Vagina (tissue), 2 donors: ENCODE results near the gene E4F1.

Experiments
- CTCF ChIP-seq, 3 experiments: fragments of 450-650 bp in 2 of 3; fragments of 200-600 bp in 1 of 3; sonication (generic) in 1 of 3; IDR thresholded peaks; one replicate each; pipeline ENCODE4 v1.5.1; 2017 to 2019; ENCODE audit warnings: antibody characterized with exemption in 3 of 3, mild to moderate bottlenecking in 2 of 3, moderate library complexity in 2 of 3
- POLR2A ChIP-seq, 2 donors: fragments of 450-650 bp; IDR thresholded peaks; one replicate each; pipeline ENCODE4 v1.6.1; 2017; ENCODE audit warnings: antibody characterized with exemption in 2 of 2, mild to moderate bottlenecking in 2 of 2, moderate library complexity in 2 of 2
- POLR2AphosphoS5 ChIP-seq, 2 donors: sonication (generic); formaldehyde crosslinking; IDR thresholded peaks; one replicate each; pipeline ENCODE4 v1.9.0; 2017; ENCODE audit warnings: antibody characterized with exemption in 2 of 2, mild to moderate bottlenecking in 2 of 2, low read depth in 1 of 2; ENCODE audit not compliant: insufficient read depth in 1 of 2

DNA sequence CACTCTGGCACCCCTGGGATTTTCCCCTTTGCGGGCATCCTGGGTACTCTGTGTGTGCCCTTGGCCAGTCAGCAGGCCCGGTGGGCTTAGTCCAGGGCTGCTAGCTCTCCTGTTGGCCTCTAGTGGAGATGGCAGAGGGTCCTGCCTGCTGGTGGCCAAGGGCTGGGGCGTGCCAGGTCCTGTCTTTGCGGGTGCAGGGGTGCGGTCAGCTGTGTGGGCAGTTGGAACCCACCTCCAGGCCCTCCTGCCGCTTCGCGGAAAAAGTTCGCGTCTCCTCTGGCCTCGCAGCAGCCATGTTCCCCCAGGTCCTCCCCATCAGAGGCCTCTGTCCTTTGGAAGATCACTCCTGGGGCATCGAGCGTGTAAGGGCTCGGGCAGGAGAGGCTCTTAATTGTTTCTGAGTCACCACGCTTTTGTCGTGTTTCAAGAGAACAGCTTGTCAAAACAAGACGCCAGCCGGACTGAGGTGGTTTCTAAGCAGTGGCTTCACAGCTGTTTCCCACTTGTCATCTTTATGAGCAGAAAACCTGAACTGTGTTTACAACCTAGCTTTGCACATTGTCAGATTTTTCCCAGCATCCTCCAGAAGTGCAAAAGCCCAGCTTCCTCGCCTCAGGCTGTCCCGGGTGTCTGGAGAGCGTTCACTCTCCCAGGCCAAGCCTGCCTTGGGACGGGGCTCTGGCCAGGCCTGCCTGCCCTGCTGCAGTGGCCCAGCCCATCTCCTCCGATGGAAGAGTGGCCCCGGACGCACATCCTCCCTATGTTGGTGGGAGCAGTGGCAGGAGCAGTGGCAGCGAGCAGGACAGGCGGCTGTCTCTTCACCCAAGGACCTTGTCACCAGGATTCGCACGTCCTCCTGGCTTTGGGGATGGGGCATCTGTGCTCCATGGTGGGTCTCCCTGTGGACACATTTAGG is 7.9 kb downstream of the E4F1 start:
- TF ChIP-seq CTCF (IDR thresholded peaks at IDR 0.05) (no peak), POLR2A (IDR thresholded peaks at IDR 0.05) (no peak), POLR2AphosphoS5 (IDR thresholded peaks at IDR 0.05; ENCODE audit: insufficient read depth in 1 of 2, low read depth in 1 of 2) (peak in 1 of 2 donors; percentile 47)
